Measurements from ENCODE around the gene STON1. TPM values are rescaled to one million over a fixed set of nuclear protein-coding genes. Genes with fewer than 3 reads are reported as not detected.
"Not testable (repeated sequence)": the region's sequence is repeated elsewhere in the genome, so short reads cannot be mapped to it uniquely, and the experiment has no call there.

STON1 gene
- total RNA-seq, 1 donor = 24.6 TPM

DNA sequence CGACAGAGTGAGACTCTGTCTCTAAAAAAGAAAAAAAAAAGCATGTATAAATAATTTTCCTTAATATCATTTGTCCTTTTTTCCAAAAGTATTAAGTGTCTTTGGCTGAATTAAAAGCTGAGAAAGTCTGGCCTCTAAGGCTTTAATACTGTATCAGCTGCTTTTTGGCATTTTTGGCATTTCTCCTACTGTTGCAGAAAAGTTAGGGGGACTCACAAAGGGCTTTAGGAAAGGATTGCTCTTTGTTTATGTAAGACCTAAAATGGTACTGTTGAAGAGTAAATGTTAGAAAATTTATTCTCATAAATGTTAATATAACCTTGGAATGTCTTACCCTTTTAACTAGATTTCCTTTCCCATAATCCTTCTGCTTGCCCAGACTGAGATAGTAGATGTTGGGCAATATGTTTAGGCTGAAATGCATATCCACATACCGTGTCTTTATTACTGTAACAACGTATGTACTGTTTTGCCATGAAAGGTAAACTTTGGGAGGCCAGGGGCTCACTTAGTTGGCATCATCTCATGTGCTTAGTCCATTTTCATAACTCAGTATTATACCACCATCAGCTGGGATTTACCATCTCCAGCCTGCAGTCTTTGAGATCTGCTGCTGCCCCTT is 18.0 kb upstream of the STON1 start:
- no peak for DNase-seq (ENCODE audit: low read depth)
- no peak overlapping the region for H3K4me3 ChIP-seq (ENCODE audit: low read depth, low read length)
- TF ChIP-seq CTCF (IDR thresholded peaks at IDR 0.05; ENCODE audit: insufficient read depth, low read length) = no peak

- DNase-seq (ENCODE audit: low read depth) = no peak
- no peak for TF ChIP-seq CTCF (IDR thresholded peaks at IDR 0.05; ENCODE audit: insufficient read depth, low read length)
- no peak overlapping the region for H3K4me3 ChIP-seq (ENCODE audit: low read depth, low read length)
These were observed 17.4 kb upstream of the STON1 start for GRCh38 chr2:48512571-48512970.

DNA sequence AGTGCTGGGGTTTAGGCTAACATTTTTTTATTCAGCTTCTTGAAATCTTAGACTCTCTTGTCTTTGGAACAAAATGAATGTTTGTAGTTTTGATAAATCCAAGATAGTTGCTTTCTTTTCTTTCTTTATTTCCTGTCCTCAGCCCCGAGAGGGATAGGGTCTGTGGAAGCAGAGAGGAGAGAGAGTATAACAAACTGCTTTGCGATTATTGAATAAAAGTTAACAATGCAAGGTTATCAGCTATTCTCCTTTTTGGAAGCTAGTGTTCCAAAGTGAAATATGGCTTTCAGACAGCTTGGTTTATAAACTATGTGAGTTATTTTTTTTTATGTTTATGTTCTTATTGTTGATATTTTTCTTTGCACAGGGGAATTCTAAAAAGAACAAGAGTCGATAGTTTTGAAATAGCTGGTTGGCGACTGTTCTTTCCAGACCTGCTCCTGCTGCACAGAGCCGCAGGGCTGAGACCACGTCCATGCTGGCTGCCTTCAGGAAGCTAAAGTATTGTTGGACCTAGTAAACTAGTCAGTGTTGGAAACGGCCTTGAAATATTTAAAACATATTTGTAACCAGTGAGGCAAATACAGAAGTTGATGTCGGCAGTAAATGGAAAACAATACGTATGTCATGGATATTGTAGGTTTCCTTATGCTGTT is 15.5 kb upstream of the STON1 start:
- H3K4me3 ChIP-seq (ENCODE audit: low read depth, low read length) = no peak overlapping the region
- no peak for TF ChIP-seq CTCF (IDR thresholded peaks at IDR 0.05; ENCODE audit: insufficient read depth, low read length)
- DNase-seq (ENCODE audit: low read depth) = peak; percentile 36

DNA sequence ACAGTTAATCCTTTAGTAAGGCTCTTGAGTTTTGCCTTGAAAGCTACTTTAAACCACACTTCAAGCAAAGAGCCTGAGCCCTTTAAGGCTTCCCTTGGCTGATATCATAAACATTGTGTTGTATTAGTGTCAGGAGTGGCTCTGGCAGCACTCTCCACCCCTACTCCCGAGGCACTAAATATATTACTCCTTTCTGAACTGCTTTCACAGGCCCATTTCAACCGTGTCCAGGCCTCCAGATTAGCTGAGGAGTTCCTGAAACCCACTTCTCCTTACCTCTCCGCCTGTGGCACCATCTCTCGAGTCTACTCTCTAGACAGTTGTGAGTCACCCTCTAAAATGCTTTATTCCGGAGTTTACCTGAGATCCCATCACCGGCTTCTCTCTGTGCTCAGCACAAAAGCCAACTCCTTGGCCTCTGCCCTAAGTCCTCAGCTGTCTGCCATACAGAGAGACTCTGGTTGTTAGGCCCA is 14.4 kb upstream of the STON1 start:
- TF ChIP-seq CTCF (IDR thresholded peaks at IDR 0.05; ENCODE audit: insufficient read depth, low read length) = no peak
- no peak overlapping the region for H3K4me3 ChIP-seq (ENCODE audit: low read depth, low read length)
- DNase-seq (ENCODE audit: low read depth) = peak; percentile 17

- DNase-seq (ENCODE audit: low read depth) = no peak
- no peak overlapping the region for H3K4me3 ChIP-seq (ENCODE audit: low read depth, low read length)
- TF ChIP-seq CTCF (IDR thresholded peaks at IDR 0.05; ENCODE audit: insufficient read depth, low read length) = no peak
These were observed 10.4 kb upstream of the STON1 start for GRCh38 chr2:48519593-48519992.

- H3K4me3 ChIP-seq (ENCODE audit: low read depth, low read length); DNase-seq (ENCODE audit: low read depth): not testable (repeated sequence)
These were observed 5.2 kb upstream of the STON1 start for GRCh38 chr2:48524756-48525155.

GRCh38 chr2:48525269-48525943 is 4.5 kb upstream of the STON1 start:
- no peak for DNase-seq (ENCODE audit: low read depth)
- H3K4me3 ChIP-seq (ENCODE audit: low read depth, low read length) = no peak overlapping the region
- no peak for TF ChIP-seq CTCF (IDR thresholded peaks at IDR 0.05; ENCODE audit: insufficient read depth, low read length)
